Fibroblast of the aortic adventitia (primary cell): ENCODE data around the gene GDPGP1. TPM values are rescaled to one million over a fixed set of nuclear protein-coding genes. Genes with fewer than 3 reads are reported as not detected.

Experiments used
- DNase-seq: peaks from one replicate; pipeline ENCODE4 v3.0.0-alpha.2; 2010; ENCODE audit warnings: low read depth
- H3K4me3 ChIP-seq: 2 replicates; pipeline ENCODE4 v1.5.1; 2011; ENCODE audit warnings: low read depth, mild to moderate bottlenecking, control low read depth, low read length, moderate library complexity
- CTCF ChIP-seq: IDR thresholded peaks from 2 replicates; pipeline ENCODE4 v1.5.1; 2011; ENCODE audit warnings: mild to moderate bottlenecking, low read length, control low read depth, inconsistent platforms; ENCODE audit not compliant: insufficient read depth
- total RNA-seq: library from RNA; depleted of rRNA; stranded (reverse); fragments of >200 nt; gene quantifications from 2 replicates; pipeline ENCODE4 v1.2.3, GENCODE V29; 2012; ENCODE audit warnings: low replicate concordance

The GDPGP1 gene
- total RNA-seq, 1 donor: 9.6 TPM

GRCh38 chr15:90219421-90220141, 14.4 kb upstream of the GDPGP1 start:
- no peak overlapping the region for H3K4me3 ChIP-seq
- no peak for DNase-seq
- TF ChIP-seq CTCF: peak; percentile 65

- peak; percentile 95 for DNase-seq
- TF ChIP-seq CTCF: peak; percentile 93
- H3K4me3 ChIP-seq: no peak overlapping the region
Observed at GRCh38 chr15:90221246-90221900, 12.6 kb upstream of the GDPGP1 start.

GRCh38 chr15:90222547-90222946, 11.5 kb upstream of the GDPGP1 start:
- DNase-seq: no peak
- no peak overlapping the region for H3K4me3 ChIP-seq
- TF ChIP-seq CTCF: no peak

GRCh38 chr15:90223441-90224165, 10.4 kb upstream of the GDPGP1 start:
- no peak for TF ChIP-seq CTCF
- DNase-seq: no peak
- H3K4me3 ChIP-seq: no peak overlapping the region

- no peak overlapping the region for H3K4me3 ChIP-seq
- no peak for TF ChIP-seq CTCF
- DNase-seq: no peak
Observed at GRCh38 chr15:90225047-90225446, 9.0 kb upstream of the GDPGP1 start.

GRCh38 chr15:90225504-90226234, 8.3 kb upstream of the GDPGP1 start:
- TF ChIP-seq CTCF: no peak
- no peak overlapping the region for H3K4me3 ChIP-seq
- DNase-seq: no peak
